ENCODE results near the gene BCOR.

BCOR gene

GRCh38 chrX:40098264-40099054 lies 701 bp upstream of the BCOR start:
- peak; percentile 70 for DNase-seq

- DNase-seq, result no peak
Observed at GRCh38 chrX:40097141-40097503, 636 bp downstream of the BCOR start.

GRCh38 chrX:40096395-40097091 lies 1.2 kb downstream of the BCOR start:
- DNase-seq, result peak; percentile 46

GRCh38 chrX:40095583-40096394 lies 2.0 kb downstream of the BCOR start:
- no peak for DNase-seq

- DNase-seq, result no peak
Observed at GRCh38 chrX:40094900-40095582, 2.7 kb downstream of the BCOR start.

GRCh38 chrX:40094041-40094899 lies 3.5 kb downstream of the BCOR start:
- peak; percentile 64 for DNase-seq

- DNase-seq, result no peak
Observed at GRCh38 chrX:40093586-40093985, 4.2 kb downstream of the BCOR start.

GRCh38 chrX:40092808-40093435 lies 4.8 kb downstream of the BCOR start:
- no peak for DNase-seq

- DNase-seq, result no peak
Observed at GRCh38 chrX:40091691-40092421, 5.9 kb downstream of the BCOR start.

GRCh38 chrX:40090961-40091360 lies 6.8 kb downstream of the BCOR start:
- no peak for DNase-seq

- DNase-seq, result no peak
Observed at GRCh38 chrX:40090050-40090804, 7.5 kb downstream of the BCOR start.

- DNase-seq, result no peak
Observed at GRCh38 chrX:40088803-40089540, 8.8 kb downstream of the BCOR start.

- no peak for DNase-seq
Observed at GRCh38 chrX:40088299-40088625, 9.5 kb downstream of the BCOR start.

- peak; percentile 69 for DNase-seq
Observed at GRCh38 chrX:40087425-40088298, 10.1 kb downstream of the BCOR start.

GRCh38 chrX:40086569-40087335 lies 11.0 kb downstream of the BCOR start:
- DNase-seq, result no peak

- no peak for DNase-seq
Observed at GRCh38 chrX:40085714-40086113, 12.0 kb downstream of the BCOR start.

- DNase-seq, result peak; percentile 65
Observed at GRCh38 chrX:40085102-40085551, 12.6 kb downstream of the BCOR start.
